Midbrain (tissue), 1 donor: Measurements from ENCODE around the gene LUC7L2.
"Not testable (repeated sequence)": the region's sequence is repeated elsewhere in the genome, so short reads cannot be mapped to it uniquely, and the experiment has no call there.

Experiments
- DNase-seq: peaks from one replicate; lab custom pipeline; 2025; lab: John Stamatoyannopoulos, UW

The LUC7L2 gene

GRCh38 chr7:139451638-139452037, 91.9 kb downstream of the LUC7L2 start:
- no peak for DNase-seq

DNA sequence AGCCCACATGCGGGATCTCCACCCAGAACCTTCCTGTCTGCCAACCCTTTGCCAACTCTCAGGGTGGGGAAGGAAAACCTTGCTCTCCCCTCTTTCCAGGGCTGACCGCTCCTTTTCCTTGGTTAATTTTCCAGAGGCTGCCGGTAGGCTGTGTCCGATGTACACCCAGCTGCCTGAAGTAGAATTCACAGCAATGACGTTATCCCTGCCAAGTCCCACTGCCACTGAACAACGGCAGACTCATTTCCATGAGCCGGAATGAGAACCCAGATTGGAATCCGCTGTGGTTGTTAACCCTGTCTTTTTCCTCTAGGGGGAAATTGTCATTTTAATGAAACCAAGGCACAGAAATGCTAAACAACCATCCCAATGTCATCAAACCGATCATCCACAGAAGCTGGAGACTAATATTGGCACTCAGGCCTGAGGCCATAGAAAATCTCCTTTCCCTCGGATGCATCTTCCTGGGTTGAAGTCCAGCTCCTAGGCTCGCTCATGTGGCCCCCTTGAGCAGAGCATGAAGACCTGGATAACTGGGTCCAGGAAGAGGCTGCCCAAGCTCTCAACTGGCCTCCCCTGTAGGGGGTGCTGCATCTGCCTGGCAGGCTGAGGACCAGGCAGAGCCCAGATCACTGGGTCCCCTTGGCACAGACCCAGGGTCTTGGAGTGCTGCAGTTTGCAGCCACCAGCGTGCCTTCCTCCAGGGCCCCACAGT, 93.4 kb downstream of the LUC7L2 start:
- no peak for DNase-seq

DNA sequence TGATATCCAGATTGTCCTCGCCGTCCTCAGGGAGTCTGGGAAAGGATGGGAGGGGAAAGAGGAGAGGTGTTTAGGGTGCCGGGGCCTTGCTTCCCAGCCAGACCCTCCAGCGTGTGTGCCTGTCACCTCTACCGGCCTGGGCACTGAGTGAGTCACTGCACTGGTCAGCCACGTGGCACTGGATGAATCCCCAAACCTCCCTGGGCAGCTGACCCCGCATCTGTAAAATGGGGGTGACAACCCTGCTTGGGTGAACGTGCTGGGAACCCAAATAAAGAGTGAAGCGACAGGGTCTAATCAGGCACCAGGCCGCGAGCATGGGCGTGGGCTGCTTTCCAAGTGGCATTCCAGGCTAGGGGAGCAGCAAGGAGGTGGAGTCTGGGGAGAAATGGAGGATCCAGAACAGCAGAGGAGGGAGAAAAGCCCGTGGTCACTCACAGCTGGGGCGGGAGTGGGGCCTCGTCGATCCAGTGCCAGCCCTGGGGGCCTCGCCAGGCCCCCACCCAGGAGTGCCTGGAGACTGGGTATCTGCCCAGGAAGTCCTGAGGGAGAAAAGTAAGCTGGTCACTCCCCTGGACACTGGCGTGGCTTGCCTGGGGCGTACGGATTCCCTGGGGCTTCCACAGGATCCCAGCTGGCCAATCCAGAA, 94.1 kb downstream of the LUC7L2 start:
- DNase-seq = no peak

DNA sequence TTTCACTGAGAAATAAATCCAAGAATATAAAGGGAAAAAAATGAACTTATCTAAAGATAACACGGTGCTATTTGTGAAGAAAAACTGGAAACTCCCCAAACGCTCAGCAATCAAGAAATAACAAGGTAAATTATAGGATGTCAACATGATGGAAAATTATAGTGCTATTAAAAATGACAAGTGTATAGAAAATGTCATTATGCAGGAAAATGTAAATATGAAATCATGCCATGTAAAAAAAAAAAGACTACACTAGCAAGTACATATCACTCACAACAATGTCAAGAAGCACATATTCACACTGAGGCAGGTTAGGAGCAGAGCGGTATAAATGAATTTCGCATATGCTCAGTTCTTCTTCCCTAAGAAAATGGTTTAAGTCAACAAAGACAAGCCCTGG, 96.1 kb downstream of the LUC7L2 start:
- DNase-seq = no peak

DNA sequence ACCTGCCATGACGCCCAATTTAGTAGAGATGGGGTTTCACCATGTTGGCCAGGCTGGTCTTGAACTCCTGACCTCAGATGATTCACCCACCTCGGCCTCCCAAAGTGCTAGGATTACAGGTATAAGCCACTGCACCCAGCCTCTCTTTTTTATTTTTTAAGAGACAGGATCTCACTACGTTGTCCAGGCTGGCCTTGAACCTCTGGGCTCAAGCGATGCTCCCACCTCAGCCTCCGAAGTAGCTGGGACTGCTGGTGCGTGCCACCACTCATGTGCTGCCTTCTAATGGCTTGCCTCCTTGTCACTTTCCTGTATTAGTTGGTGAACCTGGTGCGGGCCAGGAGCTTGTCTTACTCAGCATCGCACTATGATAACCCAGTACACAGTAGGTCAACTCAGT, 96.8 kb downstream of the LUC7L2 start:
- no peak for DNase-seq

DNA sequence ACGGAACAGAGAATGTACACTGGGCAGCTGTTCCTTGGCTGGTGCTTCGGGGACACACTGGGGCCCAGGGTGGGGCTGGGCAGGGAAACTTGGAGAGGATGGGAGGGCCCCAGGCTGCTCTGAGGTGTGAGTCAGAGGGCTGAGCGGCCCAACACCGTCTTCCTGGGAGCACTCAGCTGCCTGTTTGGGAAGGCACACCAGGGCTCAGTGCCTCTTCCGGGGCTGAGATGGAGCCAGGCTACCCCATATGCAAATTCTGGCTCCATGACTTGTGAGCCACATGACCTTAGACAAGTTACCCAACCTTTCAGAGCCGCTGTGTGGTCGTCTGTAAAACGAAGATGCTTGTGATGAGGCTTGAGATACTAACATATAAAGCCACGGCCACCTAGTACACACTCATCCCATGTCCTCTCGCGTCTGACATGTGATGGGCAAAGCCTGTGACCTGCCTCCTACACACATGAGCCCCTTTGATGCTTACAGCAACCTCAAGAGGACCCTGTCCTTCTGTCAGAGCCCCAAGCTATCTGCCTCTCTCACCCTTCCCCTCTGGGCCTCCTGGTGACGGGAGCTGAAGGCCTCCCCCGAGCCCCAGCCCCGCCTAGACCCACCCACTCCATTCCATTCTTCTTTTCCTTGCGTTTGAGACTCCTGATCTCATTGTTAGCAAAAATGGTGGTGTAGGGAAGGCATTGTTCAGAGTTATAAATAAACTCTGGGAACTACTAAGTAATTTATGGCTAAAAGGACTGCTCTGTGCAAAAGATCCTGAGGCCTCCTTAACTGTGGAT, 97.7 kb downstream of the LUC7L2 start:
- DNase-seq = no peak

- not testable (repeated sequence) for DNase-seq
These were observed 103.7 kb downstream of the LUC7L2 start for GRCh38 chr7:139463421-139463820.

DNA sequence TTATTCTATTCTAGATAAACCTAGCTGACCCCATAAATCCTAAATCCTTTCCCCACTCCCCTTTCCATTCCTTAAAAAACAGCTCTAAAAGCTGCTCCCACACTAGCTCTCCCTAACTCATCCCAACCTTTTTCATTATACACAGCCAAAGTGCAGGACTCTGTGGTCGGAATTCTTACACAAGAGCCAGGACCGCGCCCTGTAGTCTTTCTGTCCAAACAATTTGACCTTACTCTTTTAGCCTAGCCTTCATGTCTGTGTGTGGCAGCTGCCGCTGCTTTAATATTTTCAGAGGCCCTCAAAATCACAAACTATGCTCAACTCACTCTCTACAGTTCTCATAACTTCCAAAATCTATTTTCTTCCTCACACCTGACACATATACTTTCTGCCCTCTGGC, 104.8 kb downstream of the LUC7L2 start:
- DNase-seq = not testable (repeated sequence)

DNA sequence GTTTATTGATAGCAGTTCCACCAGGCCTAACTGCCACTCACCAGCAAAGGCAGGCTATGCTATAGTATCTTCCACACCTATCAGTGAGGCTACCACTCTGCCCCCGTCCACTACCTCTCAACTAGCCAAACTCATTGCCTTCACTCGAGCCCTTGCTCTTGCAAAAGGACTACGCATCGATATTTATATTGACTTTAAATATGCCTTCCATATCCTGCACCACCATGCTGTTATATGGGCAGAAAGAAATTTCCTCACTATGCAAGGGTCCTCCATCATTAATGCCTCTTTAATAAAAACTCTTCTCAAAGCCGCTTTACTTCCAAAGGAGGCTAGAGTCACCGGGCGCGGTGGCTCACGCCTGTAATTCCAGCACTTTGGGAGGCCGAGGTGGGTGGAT, 105.4 kb downstream of the LUC7L2 start:
- DNase-seq = not testable (repeated sequence)

DNA sequence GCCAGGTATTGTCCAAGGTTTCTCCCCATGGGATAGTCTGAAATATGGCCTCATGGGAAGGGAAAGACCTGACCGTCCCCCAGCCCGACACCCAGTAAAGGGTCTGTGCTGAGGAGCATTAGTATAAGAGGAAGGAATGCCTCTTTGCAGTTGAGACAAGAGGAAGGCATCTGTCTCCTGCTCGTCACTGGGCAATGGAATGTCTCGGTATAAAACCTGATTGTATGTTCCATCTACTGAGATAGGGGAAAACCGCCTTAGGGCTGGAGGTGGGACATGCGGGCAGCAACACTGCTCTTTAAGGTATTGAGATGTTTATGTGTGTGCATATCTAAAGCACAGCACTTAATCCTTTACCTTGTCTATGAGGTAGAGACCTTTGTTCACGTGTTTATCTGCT, 108.0 kb downstream of the LUC7L2 start:
- DNase-seq = not testable (repeated sequence)

DNA sequence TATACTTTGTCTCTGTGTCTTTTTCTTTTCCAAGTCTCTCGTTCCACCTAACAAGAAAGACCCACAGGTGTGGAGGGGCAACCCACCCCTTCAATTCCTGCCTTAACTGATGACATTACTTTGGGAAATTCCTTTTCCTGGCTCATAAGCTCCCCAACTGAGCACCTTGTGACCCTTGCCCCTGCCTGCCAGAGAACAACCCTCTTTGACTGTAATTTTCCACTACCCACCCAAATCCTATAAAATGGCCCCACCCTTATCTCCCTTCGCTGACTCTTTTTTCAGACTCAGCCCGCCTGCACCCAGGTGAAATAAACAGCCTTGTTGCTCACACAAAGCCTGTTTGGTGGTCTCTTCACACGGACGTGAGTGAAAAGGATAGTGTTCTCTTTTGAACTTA, 108.6 kb downstream of the LUC7L2 start:
- not testable (repeated sequence) for DNase-seq

- no peak for DNase-seq
These were observed 112.2 kb downstream of the LUC7L2 start for GRCh38 chr7:139471740-139472353.
